Activated naive CD4-positive, alpha-beta T cell treated with anti-CD3 and anti-CD28 coated beads for 36 hours (primary cell): ENCODE measurements around the gene BMPR2. TPM values are rescaled to one million over a fixed set of nuclear protein-coding genes. Genes with fewer than 3 reads are reported as not detected.

Experiments
- CTCF ChIA-PET: fragments of 350-600 bp; sonication (Branson Sonifier 250); formaldehyde crosslinking; loops from one replicate; lab custom pipeline; 2021; ENCODE audit warnings: antibody characterized with exemption; lab: Charles Lee
- DNase-seq: peaks from one replicate; pipeline ENCODE4 v3.0.0-alpha.2; 2020
- H3K27ac Mint-ChIP-seq: one replicate; pipeline ENCODE4 v1.8.0; 2021; ENCODE audit warnings: mild to moderate bottlenecking, mixed read lengths
- H3K27me3 Mint-ChIP-seq: one replicate; pipeline ENCODE4 v1.8.0; 2021; ENCODE audit warnings: low read depth, mixed read lengths
- H3K36me3 Mint-ChIP-seq: one replicate; pipeline ENCODE4 v1.8.0; 2021; ENCODE audit warnings: low read depth, mixed read lengths
- H3K4me1 Mint-ChIP-seq: one replicate; pipeline ENCODE4 v1.8.0; 2021; ENCODE audit warnings: low read depth, mixed read lengths
- H3K4me3 Mint-ChIP-seq: one replicate; pipeline ENCODE4 v1.8.0; 2021; ENCODE audit warnings: mild to moderate bottlenecking, moderate library complexity, mixed read lengths
- H3K9me3 Mint-ChIP-seq: one replicate; pipeline ENCODE4 v1.8.0; 2021; ENCODE audit warnings: mixed read lengths
- intact Hi-C: fragments of 100-400 bp; cut with micrococcal nuclease; formaldehyde crosslinking; loops from one replicate; pipeline ENCODE4 v1.15.1; 2023
- total RNA-seq, 2 experiments: library from RNA; stranded (reverse); gene quantifications; one replicate each; pipeline ENCODE4 v1.2.3, GENCODE V29; 2021

BMPR2 gene
- total RNA-seq, 2 experiments from 2014 or later = 4.2 to 5.5 TPM

DNA sequence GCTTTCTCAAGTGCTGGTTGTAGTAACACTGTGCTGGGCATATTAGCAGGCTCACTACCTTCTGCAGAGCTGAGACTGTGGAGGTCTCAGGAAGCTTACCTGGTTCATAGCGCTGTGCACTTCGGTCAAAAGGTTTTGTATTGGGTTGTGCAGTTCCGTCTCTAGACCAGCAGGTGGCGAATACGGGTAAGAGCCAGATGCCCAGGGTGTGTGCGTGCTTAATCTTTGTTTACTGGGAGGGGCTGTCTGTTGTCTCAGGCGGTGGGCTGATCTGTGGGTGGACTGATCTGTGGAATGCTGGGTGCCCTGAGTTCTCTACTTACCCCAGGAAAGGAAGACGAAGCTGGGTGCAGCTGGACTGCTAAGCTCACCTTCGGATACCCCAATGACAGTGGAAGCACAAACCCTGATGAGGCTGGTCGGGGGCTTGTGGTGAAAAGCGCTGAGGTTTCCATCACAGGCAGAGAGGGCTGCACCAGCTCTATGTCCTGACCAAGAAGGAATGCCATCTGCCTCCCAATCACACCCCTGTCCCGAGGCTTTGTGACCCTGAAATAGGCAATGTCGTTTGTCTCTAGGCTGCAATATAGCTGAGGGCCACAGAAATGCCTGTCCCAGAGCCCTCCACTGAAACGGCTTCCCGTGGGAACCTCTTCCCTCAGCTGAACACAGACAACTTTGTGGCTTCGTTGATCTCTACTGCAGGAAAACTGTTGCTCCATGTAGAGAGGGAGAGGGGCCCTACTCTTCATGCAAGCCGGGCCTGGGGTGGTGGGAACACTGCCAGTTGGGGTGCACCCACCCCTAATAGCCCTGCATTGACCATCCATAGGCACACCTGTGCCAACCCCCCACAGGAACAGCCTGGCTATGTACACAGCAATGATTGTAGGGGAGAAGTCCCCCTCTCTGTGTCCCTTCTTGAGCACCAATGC lies 212.8 kb downstream of the BMPR2 start:
- H3K27ac Mint-ChIP-seq = no peak overlapping the region
- intact Hi-C loops = loop anchor here (1.0 to 10.0 kb wide), 9 partner anchors 20 to 1226 kb away; partner anchors contain the start of genes CARF, FAM117B and WDR12
- DNase-seq = peak; percentile 81
- H3K9me3 Mint-ChIP-seq = peaks cover 4% of the 10 kb centered on the region
- no peaks in the 10 kb centered on the region for H3K36me3 Mint-ChIP-seq
- H3K4me1 Mint-ChIP-seq = peaks cover 11% of the 10 kb centered on the region
- CTCF ChIA-PET = interaction anchor here (0.6 to 3.0 kb wide), 30 partner anchors 8 to 964 kb away, joined by 3 to 30 read pairs (median 4); partner anchors contain the start of genes FAM117B, ICA1L and WDR12
- no peaks in the 10 kb centered on the region for H3K27me3 Mint-ChIP-seq
- no peak overlapping the region for H3K4me3 Mint-ChIP-seq

- DNase-seq = no peak
- Mint-ChIP-seq H3K27me3 (no peaks in the 10 kb centered on the region), H3K9me3 (no peaks in the 10 kb centered on the region), H3K4me3 (no peak overlapping the region), H3K36me3 (no peaks in the 10 kb centered on the region), H3K27ac (no peak overlapping the region), H3K4me1 (peaks cover 9% of the 10 kb centered on the region)
- CTCF ChIA-PET = interaction anchor here (0.8 to 3.0 kb wide), 17 partner anchors 9 to 569 kb away, joined by 3 to 30 read pairs (median 4); partner anchors contain the start of genes FAM117B and ICA1L
- intact Hi-C loops = loop anchor here (1.0 to 10.0 kb wide), 6 partner anchors 20 to 1225 kb away; partner anchors contain the start of genes CARF and WDR12
Observed at GRCh38 chr2:202589582-202589949, 213.4 kb downstream of the BMPR2 start.

GRCh38 chr2:202592566-202592965 lies 216.4 kb downstream of the BMPR2 start:
- no peak for DNase-seq
- no peaks in the 10 kb centered on the region for H3K27me3 Mint-ChIP-seq
- H3K4me3 Mint-ChIP-seq = no peak overlapping the region
- no peaks in the 10 kb centered on the region for H3K36me3 Mint-ChIP-seq
- H3K9me3 Mint-ChIP-seq = no peaks in the 10 kb centered on the region
- intact Hi-C loops = no loop called here
- no peak overlapping the region for H3K27ac Mint-ChIP-seq
- CTCF ChIA-PET = no interaction called here
- H3K4me1 Mint-ChIP-seq = peaks cover 14% of the 10 kb centered on the region

- Mint-ChIP-seq H3K27me3 (no peaks in the 10 kb centered on the region), H3K9me3 (no peaks in the 10 kb centered on the region), H3K27ac (no peak overlapping the region), H3K36me3 (no peaks in the 10 kb centered on the region), H3K4me3 (no peak overlapping the region), H3K4me1 (peaks cover 11% of the 10 kb centered on the region)
- intact Hi-C loops = no loop called here
- CTCF ChIA-PET = interaction anchor here (0.6 to 2.1 kb wide), 3 partner anchors 10 to 556 kb away, joined by 3 to 13 read pairs (median 3); no protein-coding TSS in a partner anchor
- DNase-seq = no peak
Observed at GRCh38 chr2:202599105-202599504, 223.0 kb downstream of the BMPR2 start.

DNA sequence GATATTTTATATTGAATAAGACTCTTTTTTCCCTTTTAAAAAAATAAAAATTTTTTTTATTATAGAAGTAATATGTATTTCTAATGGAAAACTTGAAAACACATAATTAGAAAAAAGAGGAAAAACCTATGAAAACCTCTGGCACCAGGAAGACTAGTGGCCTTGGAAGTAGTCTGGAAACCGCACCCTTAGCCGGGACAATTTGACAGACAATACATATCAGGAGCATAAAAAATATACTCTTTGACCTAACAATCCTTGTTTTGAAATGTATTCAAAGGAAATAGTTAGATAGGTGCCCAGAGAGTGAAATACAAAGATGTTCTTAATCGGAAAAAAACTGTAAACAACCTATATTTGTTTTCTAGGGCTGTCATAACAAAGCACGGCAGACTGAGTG lies 223.8 kb downstream of the BMPR2 start:
- Mint-ChIP-seq H3K4me3 (no peak overlapping the region), H3K27ac (no peak overlapping the region), H3K9me3 (no peaks in the 10 kb centered on the region), H3K36me3 (no peaks in the 10 kb centered on the region), H3K4me1 (peaks cover 17% of the 10 kb centered on the region), H3K27me3 (no peaks in the 10 kb centered on the region)
- no peak for DNase-seq
- intact Hi-C loops = no loop called here
- CTCF ChIA-PET = interaction anchor here (1.0 to 3.5 kb wide), 2 partner anchors 11 to 25 kb away, joined by 7 to 25 read pairs; no protein-coding TSS in a partner anchor

DNA sequence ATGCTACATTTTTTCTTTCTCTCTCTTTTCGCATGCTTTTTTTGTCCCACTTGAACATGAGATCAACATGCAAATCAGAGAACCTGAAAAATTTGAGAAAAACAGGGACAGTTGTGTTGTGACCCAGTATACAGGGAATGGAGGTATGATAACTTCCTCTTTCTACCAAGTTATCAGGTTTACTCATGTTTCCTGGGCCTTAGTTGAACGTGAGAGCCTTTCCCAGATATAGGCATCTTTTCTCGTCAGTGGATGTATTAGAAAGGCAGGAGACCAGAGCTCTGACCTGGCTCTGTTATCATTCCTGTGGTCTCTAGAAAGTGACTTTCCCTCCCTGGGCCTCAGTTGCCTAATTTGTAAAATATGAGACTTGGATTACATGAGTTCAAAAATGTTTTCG lies 228.6 kb downstream of the BMPR2 start:
- Mint-ChIP-seq H3K4me1 (peaks cover 23% of the 10 kb centered on the region), H3K27me3 (no peaks in the 10 kb centered on the region), H3K36me3 (no peaks in the 10 kb centered on the region), H3K27ac (peak overlapping the region; percentile 63), H3K9me3 (no peaks in the 10 kb centered on the region), H3K4me3 (no peak overlapping the region)
- CTCF ChIA-PET = interaction anchor here (0.7 kb wide), 1 partner anchor 26 kb away, joined by 3 read pairs; no protein-coding TSS in a partner anchor
- no peak for DNase-seq
- intact Hi-C loops = loop anchor here (2.0 kb wide), 1 partner anchor 30 kb away; the partner anchor contains the start of gene FAM117B

DNA sequence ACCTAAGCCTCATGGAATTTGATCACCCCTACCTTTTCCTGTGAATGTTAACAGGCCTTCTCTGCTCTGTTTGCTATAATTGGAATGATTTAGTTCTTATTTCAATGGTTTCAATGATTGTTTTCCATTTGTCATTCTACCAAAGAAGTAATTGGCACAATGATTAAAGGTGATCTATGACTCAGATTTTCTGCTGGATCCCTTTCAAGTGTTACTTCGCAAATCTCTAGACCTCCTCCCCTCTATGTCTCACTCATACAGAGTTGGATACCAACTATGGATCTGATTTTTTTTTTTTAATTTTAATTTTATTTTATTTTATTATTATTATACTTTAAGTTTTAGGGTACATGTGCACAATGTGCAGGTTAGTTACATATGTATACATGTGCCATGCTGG lies 229.0 kb downstream of the BMPR2 start:
- Mint-ChIP-seq H3K27ac (peak overlapping the region; percentile 63), H3K4me1 (peaks cover 28% of the 10 kb centered on the region), H3K9me3 (no peaks in the 10 kb centered on the region), H3K27me3 (no peaks in the 10 kb centered on the region), H3K36me3 (no peaks in the 10 kb centered on the region), H3K4me3 (no peak overlapping the region)
- CTCF ChIA-PET = no interaction called here
- no peak for DNase-seq
- intact Hi-C loops = loop anchor here (2.0 kb wide), 1 partner anchor 30 kb away; the partner anchor contains the start of gene FAM117B

DNA sequence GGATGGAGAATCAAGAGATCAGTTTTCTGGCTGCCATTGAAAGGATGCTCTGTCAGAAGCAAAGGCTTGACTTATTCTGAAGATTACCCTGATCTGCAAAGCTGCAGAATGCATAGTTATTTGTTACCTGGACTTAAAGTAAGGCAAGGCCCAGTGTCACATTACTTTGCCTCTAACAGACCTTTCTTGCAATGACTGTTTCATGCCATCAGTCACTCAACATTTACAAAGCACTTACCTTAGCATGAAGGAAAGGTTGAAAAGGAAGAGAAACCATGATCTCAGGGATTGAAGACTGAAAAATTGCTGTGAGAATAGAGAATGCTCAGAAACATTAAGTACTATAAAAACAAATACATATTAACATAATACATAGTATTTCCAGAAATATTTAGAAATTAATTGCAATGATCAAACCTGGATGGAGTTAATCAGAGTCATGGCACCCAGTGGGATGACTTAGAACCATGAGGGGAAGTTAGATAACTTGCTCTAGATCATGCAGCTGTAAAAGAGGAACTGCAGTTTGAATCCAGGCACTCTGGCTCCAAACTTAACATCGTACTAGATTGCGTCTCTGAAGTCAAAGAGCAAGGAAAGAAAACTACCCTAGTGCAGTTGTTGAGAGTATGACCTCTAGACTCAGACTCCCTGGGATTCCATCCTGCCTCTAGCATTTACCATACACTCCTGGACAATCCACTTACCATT lies 232.2 kb downstream of the BMPR2 start:
- no peaks in the 10 kb centered on the region for H3K27me3 Mint-ChIP-seq
- intact Hi-C loops = no loop called here
- DNase-seq = no peak
- peaks cover 25% of the 10 kb centered on the region for H3K4me1 Mint-ChIP-seq
- H3K9me3 Mint-ChIP-seq = no peaks in the 10 kb centered on the region
- no peak overlapping the region for H3K4me3 Mint-ChIP-seq
- H3K27ac Mint-ChIP-seq = no peak overlapping the region
- no peaks in the 10 kb centered on the region for H3K36me3 Mint-ChIP-seq
- CTCF ChIA-PET = no interaction called here

GRCh38 chr2:202609381-202610145 lies 233.4 kb downstream of the BMPR2 start:
- no peak overlapping the region for H3K4me3 Mint-ChIP-seq
- H3K9me3 Mint-ChIP-seq = no peaks in the 10 kb centered on the region
- intact Hi-C loops = loop anchor here (1.0 kb wide), 1 partner anchor 20 kb away; no protein-coding TSS in a partner anchor
- peak; percentile 32 for DNase-seq
- no peaks in the 10 kb centered on the region for H3K27me3 Mint-ChIP-seq
- CTCF ChIA-PET = interaction anchor here (0.7 to 1.4 kb wide), 2 partner anchors 18 to 994 kb away, joined by 3 read pairs; no protein-coding TSS in a partner anchor
- no peaks in the 10 kb centered on the region for H3K36me3 Mint-ChIP-seq
- H3K27ac Mint-ChIP-seq = no peak overlapping the region
- peaks cover 21% of the 10 kb centered on the region for H3K4me1 Mint-ChIP-seq

GRCh38 chr2:202610380-202610779 lies 234.3 kb downstream of the BMPR2 start:
- no peak overlapping the region for H3K27ac Mint-ChIP-seq
- H3K4me1 Mint-ChIP-seq = peaks cover 14% of the 10 kb centered on the region
- H3K27me3 Mint-ChIP-seq = no peaks in the 10 kb centered on the region
- CTCF ChIA-PET = interaction anchor here (1.4 kb wide), 1 partner anchor 18 kb away, joined by 3 read pairs; no protein-coding TSS in a partner anchor
- intact Hi-C loops = no loop called here
- H3K36me3 Mint-ChIP-seq = no peaks in the 10 kb centered on the region
- no peak for DNase-seq
- H3K4me3 Mint-ChIP-seq = no peak overlapping the region
- H3K9me3 Mint-ChIP-seq = no peaks in the 10 kb centered on the region

DNA sequence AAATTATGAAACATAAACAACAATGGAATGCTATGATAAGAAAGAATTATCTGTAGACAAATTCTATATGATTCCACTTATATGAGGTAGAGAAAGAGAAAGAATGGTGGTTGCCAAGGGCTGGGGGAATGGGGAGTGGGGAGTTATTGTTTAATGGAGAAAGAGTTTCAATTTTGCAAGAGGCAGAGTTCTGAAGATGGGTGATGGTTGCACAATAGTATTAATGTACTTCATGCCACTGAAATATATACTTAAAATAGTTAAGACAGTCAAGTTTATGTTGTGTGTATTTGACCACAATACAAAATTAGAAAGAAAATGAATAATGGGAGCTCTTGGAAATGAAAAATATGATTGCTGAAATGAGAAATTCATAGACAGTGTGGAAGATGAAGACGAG lies 236.0 kb downstream of the BMPR2 start:
- H3K4me1 Mint-ChIP-seq = peaks cover 12% of the 10 kb centered on the region
- no peak overlapping the region for H3K4me3 Mint-ChIP-seq
- CTCF ChIA-PET = no interaction called here
- intact Hi-C loops = no loop called here
- H3K9me3 Mint-ChIP-seq = no peaks in the 10 kb centered on the region
- no peaks in the 10 kb centered on the region for H3K36me3 Mint-ChIP-seq
- DNase-seq = no peak
- H3K27me3 Mint-ChIP-seq = no peaks in the 10 kb centered on the region
- no peak overlapping the region for H3K27ac Mint-ChIP-seq
